ENCODE data around the gene DIPK2B.

Gene DIPK2B

GRCh38 chrX:45154462-45154861, 46.2 kb downstream of the DIPK2B start:
- H3K4me1 ChIP-seq (ENCODE audit: low read depth, poor library complexity, severe bottlenecking), result no peaks in the 10 kb centered on the region
- H3K79me2 ChIP-seq (ENCODE audit: insufficient read depth, low read depth), result no peaks in the 10 kb centered on the region
- TF ChIP-seq CTCF (conservative IDR thresholded peaks at IDR 0.05; ENCODE audit: low read depth, low read length), result no peak
- no peaks in the 10 kb centered on the region for H3K36me3 ChIP-seq (ENCODE audit: insufficient read depth)
- H3K9ac ChIP-seq, result no peak overlapping the region
- no peaks in the 10 kb centered on the region for H4K20me1 ChIP-seq (ENCODE audit: insufficient read depth)
- H3K27ac ChIP-seq, result no peak overlapping the region
- no peak overlapping the region for H3K4me3 ChIP-seq (IDR thresholded peaks at IDR 0.05; ENCODE audit: insufficient read depth, low read depth, low read length)
- no peaks in the 10 kb centered on the region for H3K27me3 ChIP-seq (ENCODE audit: insufficient read depth, low read depth)
- H2AFZ ChIP-seq (ENCODE audit: low read depth), result no peak overlapping the region
- H3K4me2 ChIP-seq, result no peak overlapping the region

- Histone ChIP-seq H3K27ac (no peak overlapping the region), H3K4me2 (no peak overlapping the region), H3K9ac (no peak overlapping the region), H3K36me3 (ENCODE audit: insufficient read depth) (no peaks in the 10 kb centered on the region), H3K27me3 (ENCODE audit: insufficient read depth, low read depth) (no peaks in the 10 kb centered on the region), H2AFZ (ENCODE audit: low read depth) (no peak overlapping the region), H3K79me2 (ENCODE audit: insufficient read depth, low read depth) (no peaks in the 10 kb centered on the region), H3K4me1 (ENCODE audit: low read depth, poor library complexity, severe bottlenecking) (no peaks in the 10 kb centered on the region), H3K4me3 (IDR thresholded peaks at IDR 0.05; ENCODE audit: insufficient read depth, low read depth, low read length) (no peak overlapping the region), H4K20me1 (ENCODE audit: insufficient read depth) (no peaks in the 10 kb centered on the region)
- TF ChIP-seq CTCF (conservative IDR thresholded peaks at IDR 0.05; ENCODE audit: low read depth, low read length), result no peak
These were observed 46.7 kb downstream of the DIPK2B start for GRCh38 chrX:45154033-45154360.

Data from KMS-11 (cell line).